MM.1S (cell line): Measurements from ENCODE around the gene MT2A.

Source experiments
- DNase-seq: peaks from one replicate; pipeline ENCODE4 v3.0.0-alpha.2; 2015
- H2AFZ ChIP-seq: fragments of 300-600 bp; sonication (generic); 2 replicates; pipeline ENCODE4 v1.6.0; 2016; ENCODE audit warnings: antibody characterized with exemption, low read length
- H3F3A ChIP-seq: fragments of 300-600 bp; sonication (generic); 2 replicates; pipeline ENCODE4 v1.6.1; 2016; ENCODE audit warnings: mild to moderate bottlenecking, antibody characterized with exemption, low read length, moderate library complexity, mixed read lengths; ENCODE audit not compliant: insufficient read depth
- H3K27ac ChIP-seq: fragments of 300-600 bp; sonication (generic); 2 replicates; pipeline ENCODE4 v1.5.1; 2016; ENCODE audit warnings: mild to moderate bottlenecking, low read length
- H3K27me3 ChIP-seq: fragments of 300-600 bp; sonication (generic); replicated peaks from 2 replicates; pipeline ENCODE4 v1.6.0; 2016; ENCODE audit warnings: low read length; ENCODE audit not compliant: insufficient read depth
- H3K36me3 ChIP-seq: fragments of 300-600 bp; sonication (generic); replicated peaks from 2 replicates; pipeline ENCODE4 v1.6.1; 2016; ENCODE audit warnings: mild to moderate bottlenecking, low read length, mixed read lengths; ENCODE audit not compliant: insufficient read depth
- H3K4me1 ChIP-seq: fragments of 300-600 bp; sonication (generic); 2 replicates; pipeline ENCODE4 v1.6.1; 2016; ENCODE audit warnings: low read length, mixed read lengths
- H3K4me2 ChIP-seq: fragments of 300-600 bp; sonication (generic); 2 replicates; pipeline ENCODE4 v1.6.0; 2016; ENCODE audit warnings: low read depth, low read length
- H3K4me3 ChIP-seq: fragments of 300-600 bp; sonication (generic); 2 replicates; pipeline ENCODE4 v1.5.1; 2016; ENCODE audit warnings: low read length, mixed read lengths
- H3K79me2 ChIP-seq: fragments of 300-600 bp; sonication (generic); 2 replicates; pipeline ENCODE4 v1.6.1; 2016; ENCODE audit warnings: mixed run types, low read length, mixed read lengths
- H3K9ac ChIP-seq: fragments of 300-600 bp; sonication (generic); 2 replicates; pipeline ENCODE4 v1.6.1; 2016; ENCODE audit warnings: low read length, mixed read lengths
- H3K9me2 ChIP-seq: fragments of 300-600 bp; sonication (generic); replicated peaks from 2 replicates; pipeline ENCODE4 v1.6.1; 2016; ENCODE audit warnings: mild to moderate bottlenecking, low read length, mixed read lengths; ENCODE audit not compliant: insufficient read depth
- H3K9me3 ChIP-seq: fragments of 300-600 bp; sonication (generic); replicated peaks from 2 replicates; pipeline ENCODE4 v1.6.1; 2016; ENCODE audit warnings: mild to moderate bottlenecking, low read length, mixed read lengths; ENCODE audit not compliant: insufficient read depth
- H4K20me1 ChIP-seq: fragments of 300-600 bp; sonication (generic); 2 replicates; pipeline ENCODE4 v1.6.1; 2016; ENCODE audit warnings: mild to moderate bottlenecking, low read length, moderate library complexity, mixed read lengths; ENCODE audit not compliant: insufficient read depth
- CTCF ChIP-seq: fragments of 300-600 bp; sonication (generic); IDR thresholded peaks from 2 replicates; pipeline ENCODE4 v1.5.1; 2016; ENCODE audit warnings: antibody characterized with exemption, low read length, mixed read lengths
- EZH2 ChIP-seq: fragments of 300-600 bp; sonication (generic); optimal IDR thresholded peaks from 2 replicates; pipeline ENCODE3; 2017; ENCODE audit warnings: low read depth, mild to moderate bottlenecking, antibody characterized with exemption, low read length, mixed read lengths
- EZH2phosphoT487 ChIP-seq: fragments of 300-600 bp; sonication (generic); IDR thresholded peaks from 2 replicates; pipeline ENCODE4 v1.6.1; 2018; ENCODE audit warnings: antibody characterized with exemption, low read length

MT2A gene

GRCh38 chr16:56653218-56653617 lies 44.8 kb downstream of the MT2A start:
- TF ChIP-seq EZH2 (no peak), CTCF (no peak), EZH2phosphoT487 (no peak)
- no peaks in the 10 kb centered on the region for H3K4me1 ChIP-seq
- H2AFZ ChIP-seq = no peak overlapping the region
- no peak overlapping the region for H3K9ac ChIP-seq
- no peaks in the 10 kb centered on the region for H3F3A ChIP-seq
- H3K9me3 ChIP-seq = no peaks in the 10 kb centered on the region
- H3K4me2 ChIP-seq = no peak overlapping the region
- H3K27me3 ChIP-seq = peaks cover 45% of the 10 kb centered on the region
- no peaks in the 10 kb centered on the region for H3K79me2 ChIP-seq
- H3K36me3 ChIP-seq = no peaks in the 10 kb centered on the region
- no peak overlapping the region for H3K4me3 ChIP-seq
- no peaks in the 10 kb centered on the region for H4K20me1 ChIP-seq
- H3K9me2 ChIP-seq = no peaks in the 10 kb centered on the region
- no peak for DNase-seq
- H3K27ac ChIP-seq = no peak overlapping the region

- Histone ChIP-seq H3K27me3 (peaks cover 69% of the 10 kb centered on the region), H3K9me3 (no peaks in the 10 kb centered on the region), H4K20me1 (no peaks in the 10 kb centered on the region), H2AFZ (peak within 1 kb of the TSS; percentile 82), H3K36me3 (no peaks in the 10 kb centered on the region), H3F3A (no peaks in the 10 kb centered on the region), H3K4me2 (peak within 1 kb of the TSS; percentile 71), H3K9ac (no peak within 1 kb of the TSS; the same call in 1 of the 2 replicates), H3K9me2 (no peaks in the 10 kb centered on the region), H3K4me1 (no peaks in the 10 kb centered on the region), H3K79me2 (no peaks in the 10 kb centered on the region), H3K27ac (no peak within 1 kb of the TSS), H3K4me3 (peak within 1 kb of the TSS; percentile 72)
- DNase-seq = peak; percentile 36
- no peak for TF ChIP-seq CTCF
- no peak for TF ChIP-seq EZH2
- TF ChIP-seq EZH2phosphoT487 = no peak
Observed at GRCh38 chr16:56657555-56658326, 49.4 kb downstream of the MT2A start, which contains the start of gene MT1F. Gene MT1F (plus strand): TSS chr16:56657959. CDS start chr16:56658059, 100 bp downstream.

- peak overlapping the region; percentile 82 for H2AFZ ChIP-seq
- H3F3A ChIP-seq = no peaks in the 10 kb centered on the region
- no peaks in the 10 kb centered on the region for H4K20me1 ChIP-seq
- H3K4me3 ChIP-seq = peak overlapping the region; percentile 72
- H3K9me3 ChIP-seq = no peaks in the 10 kb centered on the region
- no peaks in the 10 kb centered on the region for H3K4me1 ChIP-seq
- no peaks in the 10 kb centered on the region for H3K79me2 ChIP-seq
- peaks cover 69% of the 10 kb centered on the region for H3K27me3 ChIP-seq
- H3K36me3 ChIP-seq = no peaks in the 10 kb centered on the region
- peak overlapping the region; percentile 71 for H3K4me2 ChIP-seq
- DNase-seq = no peak
- no peak overlapping the region for H3K27ac ChIP-seq
- TF ChIP-seq EZH2phosphoT487 = no peak
- no peak for TF ChIP-seq CTCF
- no peak for TF ChIP-seq EZH2
- no peaks in the 10 kb centered on the region for H3K9me2 ChIP-seq
- no peak overlapping the region for H3K9ac ChIP-seq
Observed at GRCh38 chr16:56658327-56658875, 50.0 kb downstream of the MT2A start.
